GM21515 (cell line): ENCODE data around the gene PLA2R1.

Experiments
- ATAC-seq: cut with Tn5 transposase; IDR thresholded peaks from one replicate; pipeline ENCODE4 v1.9.1; 2021; ENCODE audit not compliant: unreplicated experiment

The PLA2R1 gene

DNA sequence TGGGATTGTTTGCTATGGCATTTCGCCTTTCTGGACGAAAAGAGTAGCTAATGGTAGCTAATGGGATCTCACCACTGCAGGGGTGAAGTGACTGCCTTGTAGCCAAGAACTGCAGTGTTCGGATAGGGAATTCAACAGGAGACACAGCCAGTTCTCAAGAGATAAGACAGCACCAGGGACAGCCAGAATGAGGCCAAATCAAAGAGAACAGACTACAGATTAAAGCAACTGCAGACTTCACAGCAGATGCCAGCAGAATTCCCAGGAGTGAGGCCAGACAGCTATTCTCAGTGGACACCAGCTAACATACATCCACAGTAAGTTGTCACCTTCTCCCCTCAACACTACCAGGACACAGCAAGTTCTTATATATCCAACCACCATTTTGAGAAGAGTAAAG is 124.0 kb downstream of the PLA2R1 start:
- no peak for ATAC-seq

DNA sequence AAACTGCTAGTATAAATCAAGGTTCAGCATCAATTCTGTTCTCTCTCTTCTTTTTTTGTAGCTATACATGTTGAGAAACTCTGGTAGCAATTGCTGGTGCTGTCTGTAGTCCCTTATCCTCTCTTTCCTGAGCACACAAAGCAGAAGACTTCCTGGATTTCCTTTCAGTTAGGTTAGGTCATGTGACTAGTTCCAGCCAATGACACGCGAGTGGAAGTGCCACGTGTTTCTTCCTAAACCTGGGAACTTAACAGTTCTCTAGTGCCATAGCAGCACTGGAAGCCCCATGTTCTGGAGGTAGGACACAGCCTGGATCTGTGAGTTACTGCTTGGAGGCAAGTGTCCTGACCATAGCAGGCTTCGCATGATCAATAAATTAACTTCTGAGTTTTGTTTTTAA is 125.9 kb downstream of the PLA2R1 start:
- no peak for ATAC-seq

DNA sequence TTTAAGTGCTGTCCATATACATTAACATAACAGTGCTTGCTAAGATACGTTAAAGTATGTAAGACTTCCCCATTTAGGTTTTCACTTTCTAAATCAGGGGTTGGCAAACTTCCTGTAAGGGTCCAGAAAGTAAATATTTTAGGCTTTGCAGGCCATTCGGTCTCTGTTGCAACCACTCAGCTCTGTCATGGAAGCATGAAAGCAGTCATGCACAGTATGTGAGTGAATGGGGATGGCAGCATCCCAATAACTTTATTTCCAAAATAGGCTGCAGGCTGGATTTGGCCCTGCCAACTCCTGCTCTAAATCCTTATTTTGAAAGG is 128.7 kb downstream of the PLA2R1 start:
- ATAC-seq = peak; percentile 94

DNA sequence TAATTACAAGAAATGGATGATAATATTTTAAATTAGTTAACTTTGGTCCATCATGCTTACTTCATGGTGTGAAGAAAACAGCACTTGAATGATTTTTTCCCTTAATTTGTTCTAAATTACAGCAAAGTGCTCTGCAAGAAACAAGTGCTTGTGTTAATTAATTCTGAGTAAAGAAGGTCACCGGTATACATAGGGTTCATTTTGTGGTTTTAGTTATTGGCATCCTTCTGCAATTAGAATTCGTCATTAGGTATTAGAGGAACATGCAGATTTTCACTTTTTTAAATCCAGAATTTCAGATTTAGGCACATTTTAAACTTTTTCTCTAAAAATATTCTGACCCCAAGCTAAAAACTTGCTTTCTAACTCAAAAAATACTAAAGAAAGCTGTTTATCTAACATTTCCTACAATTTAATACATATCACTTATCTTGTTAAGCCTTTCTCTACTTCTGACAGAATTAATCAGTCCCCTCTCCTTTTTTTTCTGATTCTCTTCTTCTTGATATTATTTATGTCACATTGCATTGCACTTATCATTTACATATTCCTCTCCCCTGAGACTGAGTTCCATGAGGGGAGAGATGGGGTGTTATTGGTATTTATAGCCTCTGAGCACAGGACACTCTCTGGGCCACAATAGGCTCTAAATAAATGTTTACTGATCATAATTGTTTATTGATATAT is 129.2 kb downstream of the PLA2R1 start:
- peak; percentile 42 for ATAC-seq

DNA sequence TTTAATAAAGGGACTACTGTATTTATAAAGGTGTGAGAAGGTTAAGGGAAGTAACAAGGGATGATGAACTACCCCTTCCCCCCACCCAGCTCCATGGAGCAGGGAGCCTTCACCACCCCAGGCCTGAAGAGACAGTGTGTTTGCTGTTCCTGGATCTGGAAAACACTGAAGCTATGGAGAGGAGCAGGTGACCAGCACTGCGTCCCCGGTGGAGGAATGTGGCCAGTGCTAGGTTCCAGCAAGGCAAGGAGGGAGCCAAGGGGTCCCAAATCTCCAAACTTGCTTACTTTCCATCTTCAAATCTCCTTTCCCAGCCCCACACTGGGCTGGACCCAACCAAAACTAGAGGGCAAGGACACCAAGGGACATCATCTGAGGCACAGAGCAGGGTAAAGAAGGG is 135.7 kb downstream of the PLA2R1 start:
- no peak for ATAC-seq

DNA sequence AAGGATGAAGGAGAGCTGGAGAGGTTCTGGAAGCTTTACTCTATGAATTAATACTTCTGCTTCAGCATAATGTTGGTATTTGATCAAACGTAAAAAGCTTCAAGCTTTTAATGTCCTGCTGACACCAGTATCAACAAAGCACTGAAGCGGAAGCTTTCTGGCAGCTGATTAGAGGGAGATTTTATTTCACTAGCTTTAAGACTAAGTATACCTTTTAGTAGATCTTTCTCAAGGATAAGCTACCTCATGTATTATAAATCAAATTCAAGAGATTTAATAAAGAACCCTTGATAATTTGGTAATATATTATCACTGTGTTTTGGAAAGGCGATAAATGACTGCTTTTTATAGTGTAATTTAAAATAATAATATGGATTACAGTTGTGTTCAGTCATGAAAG is 136.4 kb downstream of the PLA2R1 start:
- ATAC-seq = no peak

DNA sequence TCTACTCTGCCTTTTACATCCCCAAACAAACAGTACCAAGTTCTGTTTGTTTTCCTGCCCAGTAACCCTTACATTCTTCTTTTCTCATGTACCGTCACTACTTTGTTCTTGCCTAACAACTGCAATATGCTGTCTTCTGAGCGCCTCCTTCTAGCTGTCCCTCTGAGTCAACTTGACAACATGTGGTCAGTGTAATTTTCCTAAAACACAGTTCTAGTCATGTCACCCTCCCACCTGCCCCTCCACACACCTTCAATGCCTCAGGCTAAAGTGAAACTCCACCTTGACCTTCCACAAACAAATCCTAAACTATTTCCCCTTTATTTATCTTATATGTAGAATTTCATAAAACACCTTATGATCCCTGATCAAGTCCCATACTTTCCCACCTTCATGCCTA is 139.9 kb downstream of the PLA2R1 start:
- peak; percentile 50 for ATAC-seq

DNA sequence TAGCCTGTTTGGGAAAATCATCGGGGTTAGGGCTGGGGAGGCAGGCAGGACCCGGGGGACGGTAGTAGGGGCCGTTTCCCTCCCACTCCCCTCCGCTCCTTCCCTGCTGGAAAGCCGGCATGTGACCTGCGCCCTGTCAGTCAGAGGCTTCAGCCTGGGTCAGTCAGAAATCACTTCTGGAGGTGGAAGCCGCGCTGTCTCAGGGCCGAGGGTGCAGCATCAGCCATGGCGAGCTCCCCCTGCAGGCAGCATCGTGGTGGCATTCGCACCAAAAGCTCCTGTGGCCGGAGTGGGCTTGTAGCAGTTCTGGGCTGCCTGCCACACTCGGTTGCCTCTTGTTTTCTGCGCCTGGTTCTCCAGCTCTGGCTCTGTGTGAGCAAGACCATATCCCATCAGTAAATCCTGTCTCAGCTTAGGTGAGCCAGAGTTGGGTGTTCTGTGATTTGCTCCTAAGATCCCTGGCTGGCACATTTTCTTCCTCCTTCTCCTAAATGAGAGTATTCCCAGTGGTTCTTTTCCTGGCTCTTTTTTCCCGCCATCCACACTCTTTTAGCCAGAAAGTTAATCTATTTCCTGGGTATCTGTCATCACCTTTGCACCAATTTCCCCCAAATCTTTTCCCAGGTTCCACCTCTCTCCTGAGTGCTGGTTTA is 140.5 kb downstream of the PLA2R1 start:
- ATAC-seq = peak; percentile 95

DNA sequence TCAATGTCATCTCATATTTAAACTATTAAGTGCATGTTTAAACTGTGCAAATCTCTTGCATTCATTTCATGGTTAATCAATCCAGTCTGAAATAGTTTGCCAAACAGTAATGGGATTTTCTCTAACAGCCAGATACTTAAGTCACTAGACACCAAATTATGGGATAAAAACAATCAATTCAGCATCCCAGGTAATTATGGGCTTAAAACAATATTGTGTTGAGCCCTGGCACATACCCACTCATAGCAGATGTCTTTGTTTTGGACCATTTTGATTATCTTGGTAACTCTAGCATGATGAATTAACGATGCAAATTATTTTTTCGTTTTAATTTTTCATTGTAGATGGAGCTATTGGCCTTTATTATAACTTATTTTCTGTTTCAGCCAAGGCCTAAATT is 145.9 kb downstream of the PLA2R1 start:
- ATAC-seq = no peak

DNA sequence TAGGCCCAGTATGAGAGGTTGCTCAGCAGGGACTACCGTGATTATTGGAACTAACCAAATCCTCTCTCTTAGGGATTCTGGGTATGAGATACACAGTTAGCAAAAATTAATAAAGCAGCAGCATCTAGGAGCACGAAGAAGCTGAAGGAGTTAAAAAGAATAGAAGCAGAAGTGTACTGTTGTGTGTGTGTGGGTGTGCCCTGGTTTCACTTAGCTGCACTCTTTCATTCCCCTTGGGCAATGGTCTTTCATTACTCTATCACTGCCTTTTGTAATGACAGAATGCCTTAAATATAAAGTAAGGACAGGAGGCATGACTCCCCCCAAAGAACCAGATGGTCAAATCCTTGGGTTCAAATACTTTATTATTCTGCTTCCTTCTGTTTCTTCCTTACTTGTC is 148.5 kb downstream of the PLA2R1 start:
- no peak for ATAC-seq

DNA sequence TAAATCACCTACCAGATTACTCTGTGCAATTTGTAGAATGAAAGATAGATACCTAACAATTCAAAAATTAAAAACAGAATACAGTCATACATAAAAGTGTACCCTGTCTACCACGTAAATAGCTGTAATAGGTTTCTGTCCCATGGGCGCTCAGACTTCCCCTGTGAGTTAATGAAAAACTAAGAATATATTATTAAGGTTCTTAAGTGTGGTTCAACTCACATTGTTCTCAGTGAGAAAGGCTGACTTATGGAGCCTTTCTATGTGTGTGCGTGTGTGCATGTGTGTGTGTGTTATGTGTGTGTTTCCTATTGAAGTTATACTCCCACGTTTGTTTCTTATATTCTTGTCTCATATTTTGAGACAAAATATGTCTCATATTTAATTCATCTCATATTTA is 149.8 kb downstream of the PLA2R1 start:
- no peak for ATAC-seq

DNA sequence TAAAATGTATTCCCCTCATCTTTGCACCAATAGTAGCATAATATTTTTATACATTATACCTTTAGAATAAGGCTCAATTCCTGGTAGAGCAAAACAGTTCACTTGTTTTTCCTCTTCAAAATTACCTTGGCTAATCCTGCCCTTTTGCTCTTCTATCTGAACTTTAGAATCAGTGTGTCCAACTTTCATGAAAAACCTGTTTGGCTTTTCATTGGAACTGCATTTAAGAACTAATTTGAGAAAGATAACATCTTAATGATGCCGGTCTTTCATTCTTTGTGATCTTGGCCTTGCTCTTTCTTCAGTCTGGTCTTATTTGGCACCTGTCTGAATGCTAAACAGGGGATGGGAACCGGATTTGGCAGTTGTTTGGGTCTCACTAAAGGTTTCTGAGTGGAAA is 151.5 kb downstream of the PLA2R1 start:
- no peak for ATAC-seq

DNA sequence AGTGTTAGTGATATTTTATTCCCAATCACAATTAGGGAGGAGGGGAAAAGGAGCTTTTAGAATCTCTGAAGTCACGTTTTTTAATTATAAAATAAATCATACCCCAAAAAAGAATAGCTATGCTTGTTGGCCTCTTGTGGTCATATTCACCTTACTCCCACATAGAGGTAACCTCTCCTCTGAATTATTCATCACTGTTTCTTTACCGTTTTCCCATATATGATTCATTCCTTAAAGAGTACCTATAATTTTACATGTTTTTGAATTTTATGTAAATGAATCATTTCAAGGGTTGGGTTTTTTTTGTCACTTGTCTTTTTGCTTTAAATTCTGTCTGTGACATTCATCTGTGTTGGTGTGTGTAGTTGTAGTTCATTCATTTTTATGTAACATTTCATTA is 153.8 kb downstream of the PLA2R1 start:
- no peak for ATAC-seq

DNA sequence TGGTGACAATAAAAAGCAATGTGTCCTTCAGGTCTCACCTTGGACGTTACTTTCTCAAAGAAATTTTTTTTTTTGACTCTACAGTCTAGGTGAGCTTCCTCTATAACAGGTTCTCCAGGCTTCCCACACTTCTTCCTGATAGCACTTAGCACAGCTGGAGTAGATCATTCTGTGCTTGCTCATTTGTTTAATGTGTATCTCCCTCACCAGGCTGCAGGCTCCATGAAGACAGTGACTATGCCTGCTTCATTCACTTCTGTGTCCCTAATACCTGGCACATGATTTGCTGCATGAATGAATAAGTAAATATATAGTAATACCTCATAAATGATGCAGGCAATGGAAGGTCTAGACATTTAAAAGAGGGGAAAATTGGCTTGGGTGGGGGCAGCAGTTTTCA is 154.5 kb downstream of the PLA2R1 start:
- no peak for ATAC-seq

DNA sequence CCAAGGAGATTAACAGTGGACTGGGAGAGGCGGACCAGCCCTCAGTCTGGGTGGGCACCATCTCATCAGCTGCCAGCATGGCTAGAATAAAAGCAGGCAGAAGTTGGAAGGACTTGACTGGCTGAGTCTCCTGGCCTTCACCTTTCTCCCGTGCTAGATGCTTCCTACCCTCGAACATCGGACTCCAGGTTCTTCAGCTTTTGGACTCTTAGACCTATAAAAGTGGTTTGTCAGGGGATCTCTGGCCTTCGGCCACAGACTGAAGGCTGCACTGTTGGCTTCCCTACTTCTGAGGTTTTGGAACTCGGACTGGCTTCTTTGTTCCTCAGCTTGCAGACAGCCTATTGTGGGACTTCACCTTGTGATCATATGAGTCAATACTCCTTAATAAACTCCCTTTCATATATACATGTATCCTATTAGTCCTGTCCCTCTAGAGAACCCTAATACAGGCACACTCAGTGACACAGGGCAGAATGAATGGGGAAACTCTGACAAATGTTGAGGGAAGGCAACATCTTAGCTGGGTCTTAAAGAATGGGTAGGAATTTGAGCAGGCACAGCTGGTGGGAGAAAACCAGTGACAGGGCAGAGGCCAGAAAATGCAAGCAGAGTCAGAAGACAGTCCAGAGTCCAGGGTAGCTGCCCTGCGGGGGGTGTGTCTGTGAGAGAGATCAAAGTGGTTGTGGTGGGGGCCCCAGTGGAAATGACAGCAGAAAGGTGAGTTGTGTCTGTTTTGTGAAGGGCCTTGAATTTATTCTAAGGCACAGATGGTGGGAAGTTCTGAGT is 156.3 kb downstream of the PLA2R1 start:
- ATAC-seq = no peak

DNA sequence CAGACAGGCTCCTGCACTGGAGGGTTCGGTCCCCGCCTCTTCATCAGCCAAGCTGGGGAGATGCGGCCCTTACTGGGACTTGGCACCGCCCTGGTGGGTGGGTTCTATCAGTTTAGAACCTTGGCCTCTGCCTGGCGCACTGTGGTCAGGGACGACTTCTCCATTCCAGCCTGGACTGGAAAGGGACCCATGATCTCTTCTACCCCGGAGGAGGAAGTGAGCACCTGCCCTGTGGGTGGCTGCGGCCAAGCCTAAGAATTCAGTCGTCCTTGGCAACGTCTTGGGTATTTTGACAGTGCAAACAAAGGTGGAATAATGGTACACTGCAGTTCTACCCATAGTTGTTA is 157.5 kb downstream of the PLA2R1 start:
- peak; percentile 51 for ATAC-seq

DNA sequence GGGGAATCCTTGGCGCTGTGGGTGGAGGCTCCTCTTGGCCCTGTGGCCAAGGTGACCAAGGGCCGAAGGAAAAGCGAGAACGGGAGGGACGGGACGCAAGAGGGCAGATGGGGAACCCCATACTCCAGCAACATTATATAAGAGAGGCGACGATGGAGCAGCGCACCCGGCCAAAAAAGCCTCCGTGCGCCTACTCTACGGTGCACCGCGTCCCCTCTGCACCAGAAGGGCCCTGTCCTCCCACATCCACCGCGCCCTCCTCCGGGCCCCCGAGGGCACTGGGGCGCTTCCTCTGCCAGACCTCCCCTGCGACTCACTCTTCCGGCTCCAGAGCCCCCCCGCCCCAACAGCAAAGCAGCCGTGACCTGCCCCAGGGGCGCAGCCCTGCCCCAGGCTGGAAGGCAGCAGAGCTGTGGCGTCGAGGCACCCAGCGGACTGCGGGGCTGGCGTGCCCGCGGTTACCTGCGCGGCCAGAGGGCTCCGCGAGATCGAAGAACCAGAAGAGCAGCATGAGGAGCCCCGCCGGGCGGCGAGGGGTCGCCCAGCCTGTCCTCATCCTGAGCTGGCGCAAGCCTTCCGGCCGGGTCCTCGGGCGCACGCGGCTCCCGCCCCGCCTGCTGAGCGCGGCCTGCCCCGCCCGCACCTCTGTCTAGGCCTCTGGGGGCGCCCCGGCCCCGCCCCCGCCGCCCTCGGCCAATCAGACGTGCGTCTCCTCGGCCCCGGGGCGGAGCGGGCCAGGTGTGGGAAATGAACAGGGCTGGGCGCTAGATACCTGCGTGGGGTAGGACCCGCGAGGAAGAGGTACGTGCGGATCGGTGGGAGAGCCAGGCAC is 158.1 kb downstream of the PLA2R1 start, which contains the start of gene LY75:
TSS of gene LY75 (minus strand) at position 630 of the 832 bp plus-strand sequence.
- peak; percentile 88 for ATAC-seq

DNA sequence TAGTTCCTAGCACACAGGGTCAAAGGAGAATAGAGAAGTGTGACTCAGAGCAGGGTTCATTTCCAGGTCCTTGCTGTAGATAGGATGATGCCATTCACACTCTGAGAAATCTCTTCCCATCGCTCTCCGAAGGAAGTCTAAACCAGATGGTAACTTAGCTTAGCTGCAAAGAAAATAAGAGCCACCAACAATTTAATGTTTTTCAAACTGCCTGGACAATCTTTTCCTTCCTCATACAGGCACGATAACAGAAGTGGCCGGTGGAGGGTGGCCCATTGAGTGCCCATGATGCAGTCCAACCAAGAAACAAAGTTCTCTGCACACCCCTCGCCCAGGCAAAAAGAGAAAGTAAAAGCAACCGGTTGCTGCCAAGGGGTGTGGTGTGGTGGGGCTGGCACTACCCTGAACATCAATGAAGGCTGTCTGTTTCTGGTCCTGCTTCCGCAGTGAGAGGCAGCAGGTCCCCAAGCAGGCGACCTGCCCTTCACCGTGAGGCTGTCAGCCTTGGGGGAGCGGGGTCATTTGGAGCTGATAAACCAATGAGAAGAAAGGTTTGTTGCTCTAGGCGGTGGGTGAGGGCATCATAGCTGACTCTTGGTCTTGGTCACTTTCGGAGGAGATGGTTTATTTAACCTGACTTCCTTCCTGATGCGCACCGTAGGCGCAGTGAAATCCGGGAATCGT is 158.8 kb downstream of the PLA2R1 start:
- peak; percentile 28 for ATAC-seq

DNA sequence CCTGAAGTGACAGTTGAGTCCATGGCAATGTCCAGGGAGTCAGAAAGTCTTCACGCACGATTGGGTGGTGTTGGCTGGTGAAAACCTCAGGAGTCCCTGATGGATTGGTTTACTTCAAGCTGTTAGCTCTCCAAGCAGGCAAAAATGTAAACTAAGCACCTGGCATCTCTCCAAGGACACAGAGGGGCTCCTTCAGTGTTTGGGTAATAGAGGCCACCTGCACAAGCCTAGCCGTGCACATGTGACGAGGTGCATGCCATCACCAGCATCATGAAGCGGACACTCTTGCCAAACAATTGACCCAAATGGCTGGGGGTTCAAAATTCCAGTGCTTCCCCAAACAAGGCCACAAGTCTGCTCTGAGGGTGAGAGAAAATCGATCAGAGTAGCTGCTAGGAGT is 159.7 kb downstream of the PLA2R1 start:
- no peak for ATAC-seq

DNA sequence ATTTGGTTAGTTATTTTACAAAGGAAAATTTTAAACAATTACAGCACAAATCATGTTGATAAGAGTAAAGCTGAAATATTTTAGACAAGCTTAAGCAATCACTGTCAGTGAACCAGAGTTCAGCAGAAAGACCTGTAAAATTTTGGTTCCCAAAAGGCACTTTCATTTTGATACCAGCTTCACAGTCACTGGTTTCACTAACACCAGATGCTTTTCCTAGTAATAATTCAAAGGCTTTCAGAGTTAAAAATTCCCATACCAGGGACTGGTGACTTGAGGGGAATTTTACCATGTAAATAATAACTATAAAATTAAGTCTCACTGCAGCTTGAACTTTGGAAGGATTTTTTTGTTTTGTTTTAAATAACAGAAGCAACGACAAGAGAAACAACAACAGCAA is 162.1 kb downstream of the PLA2R1 start:
- no peak for ATAC-seq

DNA sequence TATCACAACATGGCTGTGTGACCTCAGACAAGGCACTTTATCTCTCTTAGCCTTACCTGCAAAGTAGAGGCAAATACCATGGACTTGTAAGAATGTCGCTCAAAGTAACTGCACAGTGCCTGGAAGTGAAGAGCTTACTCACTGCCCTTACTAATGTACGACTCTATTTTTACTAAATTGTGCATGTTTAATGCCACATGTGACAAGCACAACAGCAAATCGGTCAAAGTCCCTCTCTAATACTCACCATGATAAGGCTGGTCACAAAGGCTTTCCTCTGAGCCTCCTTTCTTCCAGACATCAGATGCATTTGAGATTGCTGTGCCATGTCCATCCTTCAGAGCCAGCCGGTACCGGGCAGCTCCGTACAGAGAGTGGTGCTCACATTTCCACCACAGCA is 164.0 kb downstream of the PLA2R1 start:
- ATAC-seq = no peak
